ENCODE measurements around the gene AIF1L. TPM values are rescaled to one million over a fixed set of nuclear protein-coding genes. Genes with fewer than 3 reads are reported as not detected.

AIF1L gene
- polyA plus RNA-seq, 5 donors: 36.6 to 49.5 (median 42.5) TPM

DNA sequence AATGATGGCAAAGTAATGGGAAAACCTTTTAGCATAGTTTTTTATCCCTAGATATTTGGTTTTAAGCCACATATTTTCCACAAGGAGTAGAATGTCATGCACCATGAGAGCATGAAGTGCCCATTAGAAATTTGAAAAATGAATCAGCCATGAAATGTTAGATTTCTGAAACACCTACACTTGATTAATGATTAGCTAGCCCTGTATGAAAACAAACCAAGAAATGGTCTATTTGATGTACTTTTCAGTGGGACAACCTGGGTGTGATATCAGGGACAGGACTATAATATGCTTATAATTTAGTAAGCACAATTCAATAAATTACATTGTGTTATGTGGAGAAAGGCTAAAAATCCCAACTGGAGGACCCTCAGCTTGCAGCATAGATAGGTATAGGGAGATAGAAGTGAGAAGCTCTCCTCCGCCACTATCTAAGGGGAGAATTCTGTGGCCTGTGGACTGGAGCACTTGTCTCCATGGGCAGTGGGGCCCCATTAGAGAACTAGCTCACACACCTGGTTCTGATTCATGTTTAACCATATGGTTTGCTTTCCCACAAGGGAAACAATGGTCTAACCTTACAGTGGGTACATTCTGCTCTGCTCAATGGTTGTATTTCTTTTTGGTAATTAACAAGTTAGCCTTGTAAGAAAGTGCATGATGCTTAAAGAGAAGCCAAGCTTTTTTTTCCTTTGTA is 64.2 kb downstream of the AIF1L start:
- DNase-seq: no peak

GRCh38 chr9:131161585-131161984 is 65.3 kb downstream of the AIF1L start:
- no peak for DNase-seq

DNA sequence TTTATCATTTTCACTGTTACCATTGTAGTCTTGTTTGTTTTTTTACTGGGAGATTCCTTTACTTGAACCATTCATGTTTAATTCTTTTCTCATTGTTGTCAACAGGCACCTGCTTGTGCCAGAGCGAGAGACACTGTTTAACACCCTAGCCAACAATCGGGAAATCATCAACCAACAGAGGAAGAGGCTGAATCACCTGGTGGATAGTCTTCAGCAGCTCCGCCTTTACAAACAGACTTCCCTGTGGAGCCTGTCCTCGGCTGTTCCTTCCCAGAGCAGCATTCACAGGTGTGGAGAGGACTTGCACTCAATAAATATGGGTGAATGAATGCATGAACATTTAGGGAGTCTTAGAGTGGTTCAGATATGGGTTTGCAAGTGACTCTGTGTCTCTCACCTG is 66.6 kb downstream of the AIF1L start:
- no peak for DNase-seq

DNA sequence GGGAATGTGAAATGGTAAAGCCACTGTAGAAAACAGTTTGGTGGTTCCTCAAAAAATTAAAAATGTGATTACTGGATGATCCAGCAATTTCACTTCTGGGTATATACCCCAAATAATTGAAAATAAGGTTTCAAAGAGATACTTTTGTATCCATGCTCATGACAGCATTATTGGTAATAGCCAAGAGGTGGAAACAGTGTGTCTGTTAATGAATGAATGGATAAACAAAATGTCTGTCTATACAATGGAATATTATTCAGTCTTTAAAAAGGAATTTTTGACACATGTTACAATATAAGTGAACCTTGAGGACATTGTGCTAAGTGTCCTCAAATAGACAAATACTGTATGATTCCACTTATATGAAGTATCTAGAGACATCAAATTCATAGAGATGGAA is 69.2 kb downstream of the AIF1L start:
- no peak for DNase-seq

- no peak for DNase-seq
These were observed 70.9 kb downstream of the AIF1L start for GRCh38 chr9:131167146-131167692.

- DNase-seq: no peak
These were observed 71.6 kb downstream of the AIF1L start for GRCh38 chr9:131167936-131168335.

DNA sequence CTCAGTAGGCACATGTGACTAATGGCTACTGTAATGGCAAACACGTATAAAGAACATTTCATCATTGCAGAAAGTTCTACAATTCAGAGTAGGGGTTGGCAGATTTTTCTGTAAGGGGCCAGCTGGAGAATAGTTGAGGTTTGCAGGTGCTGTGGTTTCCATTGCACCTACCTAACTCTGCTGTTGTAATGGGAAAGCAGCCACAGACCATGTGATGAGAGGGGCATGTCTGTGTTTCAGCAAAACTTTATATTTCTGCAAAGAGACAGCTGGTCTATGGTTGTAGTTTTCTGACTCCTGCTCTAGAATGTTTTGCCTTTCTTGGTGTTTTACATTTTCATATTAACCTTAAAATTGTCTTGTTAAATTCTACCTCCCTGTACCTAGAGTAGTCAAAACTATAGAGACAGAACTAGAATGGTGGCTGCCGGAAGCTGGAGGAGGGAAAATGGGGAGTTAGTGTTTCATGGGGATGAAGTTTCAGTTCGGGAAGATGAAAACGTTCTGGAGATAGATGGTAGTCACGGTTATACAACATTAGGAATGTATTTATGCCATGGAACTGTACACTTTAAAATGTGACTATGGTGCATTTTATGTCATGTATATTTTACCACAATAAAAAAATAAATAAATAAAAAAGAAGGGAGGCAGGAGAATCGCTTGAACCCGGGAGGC is 73.4 kb downstream of the AIF1L start:
- DNase-seq: no peak

Other genes with a start within 250 kb of the AIF1L start
- under 1 TPM; 0.25 to 0.46 (median 0.37) TPM for gene QRFP, start 199.7 kb upstream of the AIF1L start, polyA plus RNA-seq (ENCODE audit: insufficient read depth in 1 of 5, insufficient read length in 5 of 5, low replicate concordance in 1 of 5)
- gene FIBCD1, start 157.3 kb upstream of the AIF1L start, polyA plus RNA-seq (ENCODE audit: insufficient read depth in 1 of 5, insufficient read length in 5 of 5, low replicate concordance in 1 of 5): 1 to 10 TPM in 3 of 5 donors, under 1 TPM in 2; 0.61 to 2.2 (median 1.6) TPM
- gene LAMC3, start 87.4 kb upstream of the AIF1L start, polyA plus RNA-seq (ENCODE audit: insufficient read depth in 1 of 5, insufficient read length in 5 of 5, low replicate concordance in 1 of 5): 10 to 100 TPM in 3 of 5 donors, 1 to 10 TPM in 2; 7.3 to 15.4 (median 12.2) TPM
- 10 to 100 TPM; 34.3 to 48.9 (median 42.1) TPM for gene NUP214, start 29.1 kb downstream of the AIF1L start, polyA plus RNA-seq (ENCODE audit: insufficient read depth in 1 of 5, insufficient read length in 5 of 5, low replicate concordance in 1 of 5)
- gene FAM78A, start 180.0 kb downstream of the AIF1L start, polyA plus RNA-seq (ENCODE audit: insufficient read depth in 1 of 5, insufficient read length in 5 of 5, low replicate concordance in 1 of 5): 1 to 10 TPM; 3.8 to 8.2 (median 5.3) TPM
- 1 to 10 TPM in 2 of 5 donors, under 1 TPM in 3; 0.76 to 3.5 (median 0.91) TPM for gene PLPP7, start 193.2 kb downstream of the AIF1L start, polyA plus RNA-seq (ENCODE audit: insufficient read depth in 1 of 5, insufficient read length in 5 of 5, low replicate concordance in 1 of 5)